Breast epithelium (tissue), 4 donors: Measurements from ENCODE around the gene NPTX1. TPM values are rescaled to one million over a fixed set of nuclear protein-coding genes. Genes with fewer than 3 reads are reported as not detected.

Experiments used
- DNase-seq, 2 donors: peaks; one replicate each; pipeline ENCODE4 v3.0.0-alpha.2; 2019; ENCODE audit warnings: low spot score in 2 of 2
- H3K27ac ChIP-seq, 2 donors: fragments of 200-600 bp; sonication (generic) in 1 of 2; one replicate each; pipeline ENCODE4 v1.5.1; 2016 to 2019; ENCODE audit warnings: mild to moderate bottlenecking in 1 of 2
- H3K27me3 ChIP-seq, 2 donors: fragments of 200-600 bp; sonication (generic) in 1 of 2; one replicate each; pipeline versions ENCODE4 v1.5.1 to v1.6.0; 2017 to 2019; ENCODE audit warnings: control low read depth in 1 of 2, mild to moderate bottlenecking in 1 of 2
- H3K36me3 ChIP-seq: fragments of 200-600 bp; one replicate; pipeline ENCODE4 v1.5.1; 2019
- H3K4me1 ChIP-seq, 2 donors: fragments of 200-600 bp; sonication (generic); one replicate each; pipeline ENCODE4 v1.5.1; 2016 to 2019; ENCODE audit warnings: control low read depth in 1 of 2
- H3K4me3 ChIP-seq, 3 donors: fragments of 200-600 bp; sonication (generic); 1 replicate in 2 of 3; 2 replicates in 1 of 3; pipeline ENCODE4 v1.5.1; 2016 to 2019; ENCODE audit warnings: mild to moderate bottlenecking in 3 of 3, moderate library complexity in 2 of 3
- H3K9me3 ChIP-seq, 2 donors: fragments of 200-600 bp; sonication (generic) in 1 of 2; one replicate each; pipeline ENCODE4 v1.5.1; 2016 to 2019; ENCODE audit warnings: control low read depth in 1 of 2
- POLR2A ChIP-seq: fragments of 450-650 bp; IDR thresholded peaks from one replicate; pipeline ENCODE4 v1.6.1; 2016; ENCODE audit warnings: antibody characterized with exemption, mild to moderate bottlenecking, moderate library complexity
- POLR2AphosphoS5 ChIP-seq, 3 donors: sonication (generic); formaldehyde crosslinking; IDR thresholded peaks; one replicate each; pipeline ENCODE4 v1.6.1; 2017; ENCODE audit warnings: antibody characterized with exemption in 3 of 3
- intact Hi-C: fragments of 100-400 bp; cut with DNase I; formaldehyde crosslinking; loops from one replicate; pipeline ENCODE4 v1.15.1; 2023; ENCODE audit warnings: low total_unique reads
- total RNA-seq, 3 donors: library from RNA; depleted of rRNA; stranded (reverse); fragments of >200 nt; gene quantifications; one replicate each; pipeline ENCODE4 v1.1.0, GENCODE V29; 2016
- TF ChIP-seq, protein P1 (sequence below), 3 donors: fragments of 450-650 bp; IDR thresholded peaks; one replicate each; pipeline ENCODE4 v1.5.1; 2016 to 2017; ENCODE audit warnings: antibody characterized with exemption in 3 of 3, mild to moderate bottlenecking in 3 of 3, moderate library complexity in 3 of 3

NPTX1 gene
- total RNA-seq, 3 donors from 2014 or later = under 0.01 to 0.32 (median 0.29) TPM

DNA sequence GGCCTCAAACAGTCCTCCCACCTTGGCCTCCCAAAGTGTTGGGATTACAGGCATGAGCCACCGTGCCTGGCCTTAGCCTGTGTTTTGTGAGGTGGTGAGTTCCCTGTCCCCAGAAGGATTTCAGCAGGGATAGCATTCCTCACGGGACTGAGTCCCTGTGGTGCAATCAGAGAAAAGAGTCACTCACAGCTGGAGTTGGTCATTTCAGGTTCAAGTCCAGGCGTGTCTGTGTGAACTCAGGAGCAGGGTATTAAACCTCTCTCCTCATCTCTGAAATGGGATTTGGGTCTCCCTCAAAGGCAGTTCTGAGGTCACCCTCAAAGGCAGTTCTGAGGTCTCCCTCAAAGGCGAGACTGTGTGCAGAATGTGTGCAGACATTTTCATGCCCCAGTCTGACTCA lies 28.6 kb downstream of the NPTX1 start:
- intact Hi-C loops = no loop called here
- no peak overlapping the region for H3K27ac ChIP-seq
- no peaks in the 10 kb centered on the region for H3K9me3 ChIP-seq
- no peaks in the 10 kb centered on the region for H3K36me3 ChIP-seq
- no peak for DNase-seq
- no peaks in the 10 kb centered on the region for H3K27me3 ChIP-seq
- TF ChIP-seq, protein P1, sequence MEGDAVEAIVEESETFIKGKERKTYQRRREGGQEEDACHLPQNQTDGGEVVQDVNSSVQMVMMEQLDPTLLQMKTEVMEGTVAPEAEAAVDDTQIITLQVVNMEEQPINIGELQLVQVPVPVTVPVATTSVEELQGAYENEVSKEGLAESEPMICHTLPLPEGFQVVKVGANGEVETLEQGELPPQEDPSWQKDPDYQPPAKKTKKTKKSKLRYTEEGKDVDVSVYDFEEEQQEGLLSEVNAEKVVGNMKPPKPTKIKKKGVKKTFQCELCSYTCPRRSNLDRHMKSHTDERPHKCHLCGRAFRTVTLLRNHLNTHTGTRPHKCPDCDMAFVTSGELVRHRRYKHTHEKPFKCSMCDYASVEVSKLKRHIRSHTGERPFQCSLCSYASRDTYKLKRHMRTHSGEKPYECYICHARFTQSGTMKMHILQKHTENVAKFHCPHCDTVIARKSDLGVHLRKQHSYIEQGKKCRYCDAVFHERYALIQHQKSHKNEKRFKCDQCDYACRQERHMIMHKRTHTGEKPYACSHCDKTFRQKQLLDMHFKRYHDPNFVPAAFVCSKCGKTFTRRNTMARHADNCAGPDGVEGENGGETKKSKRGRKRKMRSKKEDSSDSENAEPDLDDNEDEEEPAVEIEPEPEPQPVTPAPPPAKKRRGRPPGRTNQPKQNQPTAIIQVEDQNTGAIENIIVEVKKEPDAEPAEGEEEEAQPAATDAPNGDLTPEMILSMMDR (IDR thresholded peaks at IDR 0.05) = no peak
- no peak for TF ChIP-seq POLR2AphosphoS5 (IDR thresholded peaks at IDR 0.05)
- no peak for TF ChIP-seq POLR2A
- H3K4me3 ChIP-seq = no peak overlapping the region
- H3K4me1 ChIP-seq = no peaks in the 10 kb centered on the region

DNA sequence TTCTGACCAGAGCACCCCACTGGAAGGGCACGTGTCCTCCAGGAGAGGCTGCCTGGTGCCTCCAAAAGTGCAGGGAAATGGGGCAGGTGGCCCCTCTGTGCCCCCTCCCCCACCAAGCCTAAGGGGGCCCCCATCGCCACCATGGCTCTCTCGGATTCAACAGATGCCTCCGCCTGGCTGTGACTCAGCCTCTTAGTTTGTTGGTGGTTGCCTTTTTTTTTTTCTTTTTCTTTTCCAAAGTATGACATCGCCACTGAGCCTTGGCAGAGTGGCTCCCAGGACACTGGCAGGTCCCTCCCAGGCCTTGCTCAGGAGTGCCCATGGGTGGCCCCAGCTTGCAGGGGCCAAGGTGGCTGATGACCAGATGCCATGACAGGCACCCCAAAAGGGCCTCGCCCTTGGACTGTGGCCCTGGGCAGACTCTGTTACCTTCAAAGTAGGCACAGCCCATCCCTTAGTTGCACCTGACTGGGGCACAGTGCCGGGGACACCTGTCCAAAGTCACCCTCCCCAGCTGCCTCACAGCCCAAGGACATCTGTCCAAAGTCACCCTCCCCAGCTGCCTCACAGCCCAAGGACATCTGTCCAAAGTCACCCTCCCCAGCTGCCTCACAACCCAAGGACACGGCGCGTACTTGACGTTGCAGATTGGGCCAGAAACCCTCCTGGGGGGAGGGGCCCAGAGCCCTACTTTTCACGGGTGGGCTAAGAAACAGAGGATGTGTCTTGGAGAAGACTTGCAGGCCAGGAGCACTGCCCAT lies 29.6 kb downstream of the NPTX1 start:
- no peak overlapping the region for H3K27ac ChIP-seq
- intact Hi-C loops = no loop called here
- TF ChIP-seq, protein P1 (IDR thresholded peaks at IDR 0.05) = no peak
- TF ChIP-seq POLR2A (no peak), POLR2AphosphoS5 (IDR thresholded peaks at IDR 0.05) (no peak)
- DNase-seq = no peak
- H3K4me1 ChIP-seq = no peaks in the 10 kb centered on the region
- no peak overlapping the region for H3K4me3 ChIP-seq
- H3K36me3 ChIP-seq = no peaks in the 10 kb centered on the region
- no peaks in the 10 kb centered on the region for H3K27me3 ChIP-seq
- no peaks in the 10 kb centered on the region for H3K9me3 ChIP-seq

DNA sequence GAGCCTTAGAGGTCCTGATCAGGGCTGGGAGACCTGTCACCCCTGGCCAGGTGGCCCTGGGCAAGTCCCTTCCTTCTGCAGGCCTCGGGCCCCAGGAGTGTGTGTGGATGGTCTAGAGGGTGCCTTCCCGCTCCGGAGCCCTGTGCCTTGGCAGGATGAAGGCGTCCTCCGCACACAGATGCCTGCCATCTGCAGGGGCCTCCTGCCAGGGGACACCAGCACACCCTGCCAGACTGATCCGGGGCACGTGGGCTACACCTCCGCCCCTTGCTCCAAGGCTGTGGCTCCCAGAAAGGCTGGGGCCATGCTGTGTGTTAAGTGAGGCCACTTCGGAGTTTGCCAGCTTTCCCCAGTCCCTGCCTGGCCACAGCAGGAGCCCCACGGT lies 30.7 kb downstream of the NPTX1 start:
- H3K4me1 ChIP-seq = no peaks in the 10 kb centered on the region
- no peaks in the 10 kb centered on the region for H3K27me3 ChIP-seq
- intact Hi-C loops = no loop called here
- no peaks in the 10 kb centered on the region for H3K36me3 ChIP-seq
- no peaks in the 10 kb centered on the region for H3K9me3 ChIP-seq
- no peak overlapping the region for H3K27ac ChIP-seq
- no peak for DNase-seq
- no peak overlapping the region for H3K4me3 ChIP-seq
- TF ChIP-seq POLR2A (no peak), POLR2AphosphoS5 (IDR thresholded peaks at IDR 0.05) (no peak)
- TF ChIP-seq, protein P1 (IDR thresholded peaks at IDR 0.05) = no peak

DNA sequence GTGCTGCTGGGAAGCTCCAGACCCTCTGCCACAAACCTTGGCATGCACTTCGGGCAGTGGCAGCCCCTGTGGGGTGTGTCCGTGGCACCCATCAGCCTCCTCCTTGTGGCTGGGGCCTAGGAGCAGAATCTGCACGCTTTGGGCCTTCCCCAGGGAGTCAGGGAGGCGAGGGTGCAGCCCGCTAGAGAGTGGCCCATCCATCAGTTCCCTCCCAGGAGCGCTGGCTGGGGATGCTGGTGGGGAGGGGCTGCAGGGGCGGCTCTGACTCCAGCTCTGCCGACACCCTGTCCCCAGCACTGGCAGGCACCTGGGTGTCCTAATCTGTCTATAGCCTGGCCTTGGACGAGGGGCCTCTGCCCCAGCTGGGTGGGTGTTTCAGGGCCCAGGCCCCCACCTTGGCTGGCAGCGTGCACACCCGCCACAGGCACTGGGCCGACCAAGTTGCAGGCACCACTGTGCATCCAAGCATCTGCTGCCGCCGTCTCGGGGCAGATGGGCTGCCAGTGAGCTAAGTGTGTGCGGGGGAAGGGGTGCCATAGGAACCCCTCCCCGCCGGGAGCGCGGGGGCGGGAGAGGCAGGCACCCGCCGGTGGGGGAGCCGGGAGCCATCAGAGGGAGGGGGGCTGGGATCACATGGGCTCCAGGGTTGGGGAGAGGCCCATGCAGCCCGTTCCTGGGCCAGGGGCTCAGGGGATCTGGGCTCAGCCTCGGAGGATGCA lies 31.2 kb downstream of the NPTX1 start:
- Histone ChIP-seq H3K36me3 (no peaks in the 10 kb centered on the region), H3K4me1 (no peaks in the 10 kb centered on the region), H3K27me3 (no peaks in the 10 kb centered on the region), H3K9me3 (no peaks in the 10 kb centered on the region), H3K4me3 (no peak overlapping the region), H3K27ac (no peak overlapping the region)
- intact Hi-C loops = no loop called here
- TF ChIP-seq, protein P1 (IDR thresholded peaks at IDR 0.05) = no peak
- TF ChIP-seq POLR2AphosphoS5 (IDR thresholded peaks at IDR 0.05) = no peak
- TF ChIP-seq POLR2A = no peak
- no peak for DNase-seq

DNA sequence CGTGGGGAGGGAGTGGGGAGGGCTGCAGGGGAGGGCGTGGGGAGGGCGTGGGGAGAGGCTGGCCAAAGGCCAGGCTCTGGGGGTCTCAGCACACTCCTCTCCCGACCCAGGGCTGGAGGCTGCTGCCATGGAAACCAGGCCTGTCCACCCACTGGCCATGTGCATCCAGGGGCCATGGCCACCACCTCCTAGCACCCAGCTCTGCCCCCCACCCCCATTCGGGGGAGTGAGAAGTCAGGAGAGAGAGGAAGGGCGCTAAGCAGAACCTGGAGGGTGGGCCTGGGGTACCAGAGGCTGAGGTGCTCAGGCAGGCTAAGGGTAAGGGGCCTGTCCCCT lies 31.8 kb downstream of the NPTX1 start:
- H3K4me3 ChIP-seq = no peak overlapping the region
- H3K36me3 ChIP-seq = no peaks in the 10 kb centered on the region
- H3K27me3 ChIP-seq = no peaks in the 10 kb centered on the region
- DNase-seq = no peak
- H3K27ac ChIP-seq = no peak overlapping the region
- TF ChIP-seq POLR2AphosphoS5 (IDR thresholded peaks at IDR 0.05) (no peak), POLR2A (no peak)
- TF ChIP-seq, protein P1 (IDR thresholded peaks at IDR 0.05) = no peak
- H3K9me3 ChIP-seq = no peaks in the 10 kb centered on the region
- no peaks in the 10 kb centered on the region for H3K4me1 ChIP-seq
- intact Hi-C loops = no loop called here
